Globus pallidus (tissue), 1 donor: ENCODE data around the gene MCM9.
"Not testable (repeated sequence)": the region's sequence is repeated elsewhere in the genome, so short reads cannot be mapped to it uniquely, and the experiment has no call there.

Source experiments
- DNase-seq: peaks from one replicate; pipeline ENCODE4 v3.0.0-alpha.2; 2015; ENCODE audit warnings: low spot score

MCM9 gene

DNA sequence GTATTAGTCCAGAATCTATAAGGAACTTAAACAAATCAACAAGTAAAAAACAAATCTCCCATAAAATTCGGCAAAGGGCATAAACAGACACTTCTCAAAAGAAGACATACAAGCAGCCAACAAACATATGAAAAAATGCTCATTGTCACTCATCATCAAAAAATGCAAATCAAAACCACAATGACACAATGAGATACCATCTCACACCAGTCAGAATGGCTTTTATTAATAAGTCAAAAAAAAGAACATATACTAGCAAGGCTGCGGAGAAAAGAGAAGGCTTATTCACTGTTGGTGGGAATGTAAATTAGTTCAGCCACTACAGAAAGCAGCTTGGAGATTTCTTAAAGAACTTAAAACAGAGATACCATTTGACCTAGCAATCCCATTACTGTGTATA is 169.6 kb downstream of the MCM9 start:
- not testable (repeated sequence) for DNase-seq

DNA sequence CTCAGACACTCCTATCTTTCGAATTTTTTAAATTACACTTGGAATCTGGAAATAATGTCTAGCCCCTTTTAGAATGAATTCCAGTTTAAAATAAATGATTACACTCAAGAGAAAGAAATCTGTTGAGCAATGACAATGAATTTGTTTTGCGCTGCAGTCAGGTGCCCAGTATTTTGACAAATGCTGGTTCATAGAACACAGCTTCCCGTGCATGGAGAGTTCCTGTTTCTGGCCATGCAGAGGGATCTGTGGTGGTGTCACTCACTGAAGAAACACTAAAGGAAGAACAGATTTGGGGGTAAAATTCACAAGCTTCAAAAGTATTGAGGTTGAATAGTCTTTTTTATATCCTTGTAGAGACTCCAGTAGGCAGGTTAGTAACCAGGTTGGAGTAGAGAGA is 170.2 kb downstream of the MCM9 start:
- DNase-seq, result no peak
